Prostate gland (tissue), 2 donors: ENCODE results near the gene GBGT1. TPM values are rescaled to one million over a fixed set of nuclear protein-coding genes. Genes with fewer than 3 reads are reported as not detected.
A peak's percentile ranks its signal among the peaks of the same experiment; 100 is the strongest.

ENCODE experiments used
- DNase-seq: peaks from one replicate; pipeline ENCODE4 v3.0.0-alpha.2; 2019; ENCODE audit warnings: low spot score
- H3K27ac ChIP-seq, 2 donors: fragments of 200-600 bp; sonication (generic); 2 replicates each; pipeline ENCODE4 v1.5.1; 2017 to 2019
- H3K27me3 ChIP-seq: fragments of 200-600 bp; sonication (generic); replicated peaks from 2 replicates; pipeline ENCODE4 v1.5.1; 2019; ENCODE audit not compliant: insufficient read depth
- H3K36me3 ChIP-seq, 2 donors: fragments of 200-600 bp; sonication (generic); 1 replicate in 1 of 2; 2 replicates in 1 of 2; pipeline versions ENCODE4 v1.5.1 to v1.8.1; 2017 to 2019
- H3K4me1 ChIP-seq: fragments of 200-600 bp; sonication (generic); replicated peaks from 2 replicates; pipeline ENCODE4 v1.5.1; 2019
- H3K4me3 ChIP-seq, 2 donors: fragments of 200-600 bp; sonication (generic); 2 replicates each; pipeline ENCODE4 v1.5.1; 2017 to 2019
- H3K9me3 ChIP-seq: fragments of 200-600 bp; sonication (generic); 2 replicates; pipeline ENCODE4 v1.5.1; 2017
- CTCF ChIP-seq, 4 experiments: fragments of 200-600 bp in 2 of 4; fragments of 450-650 bp in 2 of 4; sonication (generic) in 2 of 4; IDR thresholded peaks; 1 replicate in 3 of 4; 2 replicates in 1 of 4; pipeline ENCODE4 v1.5.1; 2016 to 2019; ENCODE audit warnings: antibody characterized with exemption in 4 of 4, mild to moderate bottlenecking in 2 of 4, moderate library complexity in 2 of 4
- POLR2A ChIP-seq: fragments of 450-650 bp; IDR thresholded peaks from one replicate; pipeline ENCODE4 v1.6.1; 2016; ENCODE audit warnings: antibody characterized with exemption, mild to moderate bottlenecking
- POLR2AphosphoS5 ChIP-seq: sonication (generic); formaldehyde crosslinking; IDR thresholded peaks from one replicate; pipeline ENCODE4 v1.6.1; 2017; ENCODE audit warnings: antibody characterized with exemption
- WGBS: methylation state at CpG from one replicate; pipeline ENCODE4 v1.1.5; 2018; 5-methylcytosine and 5-hydroxymethylcytosine counted together
- intact Hi-C: fragments of 100-400 bp; cut with DNase I; formaldehyde crosslinking; loops from one replicate; pipeline ENCODE4 v1.14.2; 2022
- total RNA-seq, 2 donors: library from RNA; depleted of rRNA; stranded (reverse); fragments of >200 nt; gene quantifications; one replicate each; pipeline ENCODE4 v1.1.0, GENCODE V29; 2016

Gene GBGT1
- total RNA-seq, 2 donors from 2014 or later: 10.7 to 14.0 TPM

GRCh38 chr9:133124123-133124906 lies 39.4 kb downstream of the GBGT1 start:
- intact Hi-C loops: no loop called here
- Histone ChIP-seq H3K27ac (no peak overlapping the region), H3K4me3 (no peak overlapping the region), H3K4me1 (peaks cover 31% of the 10 kb centered on the region), H3K27me3 (no peaks in the 10 kb centered on the region), H3K9me3 (no peaks in the 10 kb centered on the region), H3K36me3 (no peaks in the 10 kb centered on the region)
- no peak for DNase-seq
- WGBS: 98% methylated on average over 8 of the region's 8 CpGs
- TF ChIP-seq POLR2A (no peak), POLR2AphosphoS5 (no peak), CTCF (IDR thresholded peaks at IDR 0.05) (no peak)

GRCh38 chr9:133122935-133123611 lies 40.6 kb downstream of the GBGT1 start:
- Histone ChIP-seq H3K27ac (peak overlapping the region in 1 of 2 donors; percentile 21), H3K36me3 (no peaks in the 10 kb centered on the region), H3K9me3 (no peaks in the 10 kb centered on the region), H3K27me3 (no peaks in the 10 kb centered on the region), H3K4me1 (peaks cover 32% of the 10 kb centered on the region), H3K4me3 (no peak overlapping the region)
- no peak for DNase-seq
- WGBS: 54% methylated on average over 19 of the region's 19 CpGs
- TF ChIP-seq POLR2A: no peak
- no peak for TF ChIP-seq POLR2AphosphoS5
- TF ChIP-seq CTCF (IDR thresholded peaks at IDR 0.05): no peak
- intact Hi-C loops: no loop called here

GRCh38 chr9:133122605-133122934 lies 41.1 kb downstream of the GBGT1 start:
- Histone ChIP-seq H3K36me3 (no peaks in the 10 kb centered on the region), H3K4me1 (peaks cover 34% of the 10 kb centered on the region), H3K27me3 (no peaks in the 10 kb centered on the region), H3K4me3 (no peak overlapping the region), H3K27ac (no peak overlapping the region), H3K9me3 (no peaks in the 10 kb centered on the region)
- TF ChIP-seq POLR2A (no peak), POLR2AphosphoS5 (no peak), CTCF (IDR thresholded peaks at IDR 0.05) (no peak)
- WGBS: 80% methylated on average over 4 of the region's 4 CpGs
- DNase-seq: no peak
- intact Hi-C loops: no loop called here

GRCh38 chr9:133121915-133122550 lies 41.7 kb downstream of the GBGT1 start:
- Histone ChIP-seq H3K36me3 (no peaks in the 10 kb centered on the region), H3K4me1 (peaks cover 35% of the 10 kb centered on the region), H3K27me3 (no peaks in the 10 kb centered on the region), H3K9me3 (no peaks in the 10 kb centered on the region), H3K27ac (peak overlapping the region; percentile 85), H3K4me3 (no peak overlapping the region)
- TF ChIP-seq POLR2A: no peak
- no peak for TF ChIP-seq CTCF (IDR thresholded peaks at IDR 0.05)
- TF ChIP-seq POLR2AphosphoS5: no peak
- no peak for DNase-seq
- WGBS: 73% methylated on average over 8 of the region's 8 CpGs
- intact Hi-C loops: loop anchor here (2.0 kb wide), 1 partner anchor 23 kb away; no protein-coding TSS in a partner anchor
